GM12875 (cell line): ENCODE data around the gene SYNGR1.

Source experiments
- H3K4me3 ChIP-seq: one replicate; pipeline ENCODE4 v1.5.1; 2011; ENCODE audit warnings: low read depth, low read length, control low read depth
- TF ChIP-seq, protein P1 (sequence below): IDR thresholded peaks from 2 replicates; pipeline ENCODE4 v1.5.1; 2011; ENCODE audit warnings: low read depth, mild to moderate bottlenecking, control low read depth, inconsistent platforms, low read length, moderate library complexity, borderline replicate concordance; ENCODE audit not compliant: insufficient read depth

The SYNGR1 gene

GRCh38 chr22:39303892-39304671, 45.7 kb upstream of the SYNGR1 start:
- TF ChIP-seq, protein P1, sequence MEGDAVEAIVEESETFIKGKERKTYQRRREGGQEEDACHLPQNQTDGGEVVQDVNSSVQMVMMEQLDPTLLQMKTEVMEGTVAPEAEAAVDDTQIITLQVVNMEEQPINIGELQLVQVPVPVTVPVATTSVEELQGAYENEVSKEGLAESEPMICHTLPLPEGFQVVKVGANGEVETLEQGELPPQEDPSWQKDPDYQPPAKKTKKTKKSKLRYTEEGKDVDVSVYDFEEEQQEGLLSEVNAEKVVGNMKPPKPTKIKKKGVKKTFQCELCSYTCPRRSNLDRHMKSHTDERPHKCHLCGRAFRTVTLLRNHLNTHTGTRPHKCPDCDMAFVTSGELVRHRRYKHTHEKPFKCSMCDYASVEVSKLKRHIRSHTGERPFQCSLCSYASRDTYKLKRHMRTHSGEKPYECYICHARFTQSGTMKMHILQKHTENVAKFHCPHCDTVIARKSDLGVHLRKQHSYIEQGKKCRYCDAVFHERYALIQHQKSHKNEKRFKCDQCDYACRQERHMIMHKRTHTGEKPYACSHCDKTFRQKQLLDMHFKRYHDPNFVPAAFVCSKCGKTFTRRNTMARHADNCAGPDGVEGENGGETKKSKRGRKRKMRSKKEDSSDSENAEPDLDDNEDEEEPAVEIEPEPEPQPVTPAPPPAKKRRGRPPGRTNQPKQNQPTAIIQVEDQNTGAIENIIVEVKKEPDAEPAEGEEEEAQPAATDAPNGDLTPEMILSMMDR = no peak
- H3K4me3 ChIP-seq = no peak overlapping the region

GRCh38 chr22:39306456-39307361, 43.1 kb upstream of the SYNGR1 start:
- no peak overlapping the region for H3K4me3 ChIP-seq
- TF ChIP-seq, protein P1 = peak; percentile 70

DNA sequence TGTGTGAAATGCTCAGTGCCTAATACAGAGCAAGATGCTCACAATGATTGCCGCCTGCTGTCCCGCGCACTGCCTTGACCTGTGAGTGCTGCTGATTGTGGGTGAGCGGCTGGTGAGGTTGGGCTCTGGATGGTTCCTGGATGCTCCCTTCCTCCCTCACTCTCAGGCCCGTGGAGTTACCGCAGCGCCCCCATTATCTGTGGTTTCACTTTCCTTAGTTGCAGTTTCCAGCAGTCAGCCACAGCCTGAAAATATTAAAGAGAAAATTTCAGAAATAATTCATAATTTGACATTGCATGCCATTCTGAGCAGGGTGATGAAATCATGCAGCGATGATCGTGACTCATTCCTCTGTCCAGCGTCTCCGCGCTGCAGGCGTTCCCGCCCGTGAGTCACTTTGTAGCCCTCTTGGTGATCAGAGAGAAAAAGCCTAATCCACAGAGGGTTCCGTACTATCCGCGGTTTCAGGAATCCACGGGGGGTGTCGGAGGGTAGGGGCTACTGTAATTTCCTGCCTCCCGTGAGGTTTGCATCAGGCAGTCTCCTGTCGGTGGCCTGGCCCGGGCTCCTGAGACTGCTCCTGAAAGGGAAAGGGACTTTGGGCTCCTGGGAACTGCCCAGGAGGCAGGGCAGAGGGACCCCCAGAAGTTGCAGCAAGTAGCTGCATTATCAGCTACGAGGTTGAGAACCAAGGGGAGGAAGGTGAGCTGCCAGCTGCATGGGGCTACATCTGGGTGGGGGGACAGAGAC, 41.0 kb upstream of the SYNGR1 start:
- TF ChIP-seq, protein P1 = no peak
- no peak overlapping the region for H3K4me3 ChIP-seq

DNA sequence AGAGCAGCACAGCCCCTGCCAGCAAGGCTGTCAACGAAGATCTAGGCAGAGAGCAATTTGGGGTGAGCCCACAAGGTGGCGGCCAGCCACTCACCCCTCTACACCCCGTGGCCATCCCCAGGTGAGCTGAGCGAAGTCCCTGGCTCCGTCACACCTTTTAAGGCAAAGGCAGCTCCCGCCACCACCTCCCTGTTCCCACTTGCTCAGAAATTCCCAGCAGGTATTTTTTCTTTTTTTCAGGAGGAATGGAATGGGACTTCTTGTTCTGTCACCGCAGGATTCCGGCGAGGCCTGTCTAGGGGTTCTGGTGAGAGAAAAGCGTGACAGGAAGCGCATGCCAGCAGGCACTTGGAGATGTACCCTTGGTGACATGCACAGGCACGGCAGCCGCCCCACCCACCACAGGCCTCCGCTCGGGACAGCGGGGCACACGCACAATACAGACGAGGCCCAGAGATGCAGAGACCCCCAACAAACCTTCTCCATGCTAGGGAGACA, 40.4 kb upstream of the SYNGR1 start:
- TF ChIP-seq, protein P1 = peak; percentile 51
- no peak overlapping the region for H3K4me3 ChIP-seq

DNA sequence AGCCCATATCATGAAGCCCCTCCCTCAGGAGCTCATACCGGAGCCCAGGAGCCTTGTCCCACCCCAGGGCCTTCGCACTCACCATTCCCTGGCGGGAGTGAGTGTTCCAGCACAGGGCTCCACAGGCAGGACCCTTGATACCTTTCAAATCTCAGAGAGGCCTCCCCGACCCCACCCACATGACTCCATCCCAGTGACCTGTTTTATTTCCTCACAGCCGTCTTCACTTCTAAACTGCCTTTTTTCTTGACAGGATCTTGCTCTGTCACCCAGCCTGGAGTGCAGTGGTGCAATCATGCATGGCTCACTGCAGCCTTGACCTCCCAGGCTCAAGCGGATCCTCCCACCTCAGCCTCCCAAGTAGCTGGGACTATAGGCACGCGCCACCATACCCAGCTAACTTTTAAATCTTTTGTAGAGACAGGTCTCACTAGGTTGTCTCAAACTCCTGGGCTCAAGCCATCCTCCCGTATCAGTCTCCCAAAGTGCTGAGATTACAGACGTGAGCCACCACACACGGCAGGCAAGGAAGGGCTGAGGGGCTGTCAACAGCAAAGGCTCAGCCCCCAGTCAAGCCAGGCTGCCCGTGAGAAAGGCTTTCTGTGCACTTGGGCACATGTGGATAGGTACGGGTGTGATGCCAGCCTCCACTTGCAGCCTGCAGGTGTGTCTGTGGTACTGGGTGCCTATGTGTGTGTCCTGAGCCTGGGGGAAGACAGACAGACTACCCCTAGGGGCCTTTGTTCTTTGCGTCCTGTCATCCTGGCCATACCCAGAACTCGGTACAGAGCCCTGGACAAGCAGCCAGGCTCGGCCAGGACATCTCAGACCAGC, 39.7 kb upstream of the SYNGR1 start:
- TF ChIP-seq, protein P1 = no peak
- no peak overlapping the region for H3K4me3 ChIP-seq

GRCh38 chr22:39311592-39312400, 38.0 kb upstream of the SYNGR1 start:
- H3K4me3 ChIP-seq = no peak overlapping the region
- TF ChIP-seq, protein P1 = no peak
